IMR-90 (cell line): ENCODE results near the gene KCTD10. TPM values are rescaled to one million over a fixed set of nuclear protein-coding genes. Genes with fewer than 3 reads are reported as not detected.
"Not testable (repeated sequence)": the region's sequence is repeated elsewhere in the genome, so short reads cannot be mapped to it uniquely, and the experiment has no call there.

Experiments used
- ATAC-seq: fragments of 200-7000 bp; cut with Tn5 transposase; 2 replicates; pipeline ENCODE4 v1.9.1; 2020; ENCODE audit warnings: low read depth, mild to moderate bottlenecking, moderate library complexity
- BruUV-seq: library from RNA; stranded (reverse); fragments of 400-500 nt; replicated peaks from 2 replicates; lab custom pipeline; 2021; lab: Mats Ljungman, UMichigan
- CTCF ChIA-PET: fragments of 300-600 bp; formaldehyde crosslinking; extraction: SDS; loops from one replicate; lab custom pipeline; 2021; ENCODE audit warnings: antibody characterized with exemption; lab: Yijun Ruan, JAX
- POLR2A ChIA-PET: fragments of 300-600 bp; sonication (Branson Sonifier 250); formaldehyde crosslinking; loops from one replicate; lab custom pipeline; 2022; ENCODE audit warnings: antibody characterized with exemption; ENCODE audit not compliant: unreplicated experiment; lab: Charles Lee
- DNase-seq: peaks from one replicate; pipeline ENCODE4 v3.0.0; 2013
- H2AFZ ChIP-seq: replicated peaks from 2 replicates; pipeline ENCODE3; 2013; ENCODE audit warnings: low read length, mild to moderate bottlenecking; ENCODE audit not compliant: poor library complexity
- H2AK5ac ChIP-seq: 2 replicates; pipeline ENCODE4 v1.6.1; 2013; ENCODE audit warnings: low read depth, low read length, inconsistent platforms
- H2AK9ac ChIP-seq: replicated peaks from 2 replicates; pipeline ENCODE3; 2013; ENCODE audit warnings: mild to moderate bottlenecking, low read depth, low read length, moderate library complexity; ENCODE audit not compliant: poor library complexity
- H2BK120ac ChIP-seq: 2 replicates; pipeline ENCODE4 v1.6.1; 2013; ENCODE audit warnings: low read depth, low read length, inconsistent platforms
- H2BK15ac ChIP-seq: 3 replicates; pipeline ENCODE4 v1.6.1; 2013; ENCODE audit warnings: low read depth, low read length, inconsistent platforms
- H2BK20ac ChIP-seq: 2 replicates; pipeline ENCODE4 v1.6.1; 2013; ENCODE audit warnings: low read depth, mild to moderate bottlenecking, inconsistent platforms, low read length, moderate library complexity
- H2BK5ac ChIP-seq: 2 replicates; pipeline ENCODE4 v1.6.1; 2013; ENCODE audit warnings: mild to moderate bottlenecking, low read depth, low read length, inconsistent platforms; ENCODE audit not compliant: poor library complexity, severe bottlenecking
- H3K14ac ChIP-seq: replicated peaks from 2 replicates; pipeline ENCODE4 v1.6.1; 2013; ENCODE audit warnings: low read depth, low read length, inconsistent platforms
- H3K18ac ChIP-seq: 2 replicates; pipeline ENCODE4 v1.6.1; 2013; ENCODE audit warnings: low read depth, low read length, control low read depth
- H3K23ac ChIP-seq: 2 replicates; pipeline ENCODE4 v1.6.1; 2013; ENCODE audit warnings: low read depth, low read length, inconsistent platforms
- H3K27ac ChIP-seq: 2 replicates; pipeline ENCODE4 v1.5.1; 2013; ENCODE audit warnings: mild to moderate bottlenecking, control low read depth, low read length; ENCODE audit not compliant: insufficient read depth
- H3K27me3 ChIP-seq: 2 replicates; pipeline ENCODE4 v1.6.1; 2013; ENCODE audit warnings: low read length; ENCODE audit not compliant: control insufficient read depth, insufficient read depth
- H3K36me3 ChIP-seq: 2 replicates; pipeline ENCODE4 v1.6.1; 2013; ENCODE audit warnings: low read length, mixed read lengths; ENCODE audit not compliant: control insufficient read depth, insufficient read depth
- H3K4ac ChIP-seq: 2 replicates; pipeline ENCODE4 v1.6.1; 2013; ENCODE audit warnings: low read depth, low read length, inconsistent platforms
- H3K4me1 ChIP-seq: 2 replicates; pipeline ENCODE4 v1.6.1; 2013; ENCODE audit warnings: low read length, mixed read lengths; ENCODE audit not compliant: control insufficient read depth, insufficient read depth
- H3K4me2 ChIP-seq: 2 replicates; pipeline ENCODE4 v1.6.1; 2013; ENCODE audit warnings: low read depth, mild to moderate bottlenecking, control low read depth, low read length, moderate library complexity
- H3K4me3 ChIP-seq: 2 replicates; pipeline ENCODE4 v1.5.1; 2013; ENCODE audit warnings: low read depth, mild to moderate bottlenecking, control low read depth, low read length, moderate library complexity; ENCODE audit not compliant: insufficient read depth
- H3K56ac ChIP-seq: 2 replicates; pipeline ENCODE4 v1.6.1; 2013; ENCODE audit warnings: low read length, inconsistent platforms; ENCODE audit not compliant: insufficient read depth; ENCODE audit errors: extremely low read depth
- H3K79me1 ChIP-seq, 2 experiments: 2 replicates each; pipeline ENCODE4 v1.6.1; 2013; ENCODE audit warnings: low read length in 2 of 2, inconsistent platforms in 1 of 2, low read depth in 1 of 2
- H3K9ac ChIP-seq: 2 replicates; pipeline ENCODE4 v1.6.1; 2013; ENCODE audit warnings: low read depth, low read length, control low read depth
- H3K9me1 ChIP-seq: 2 replicates; pipeline ENCODE4 v1.6.1; 2013; ENCODE audit warnings: low read length, inconsistent platforms; ENCODE audit not compliant: insufficient read depth
- H3K9me3 ChIP-seq: 2 replicates; pipeline ENCODE4 v1.6.1; 2013; ENCODE audit warnings: low read length; ENCODE audit not compliant: control insufficient read depth, insufficient read depth
- H4K20me1 ChIP-seq: 2 replicates; pipeline ENCODE4 v1.6.1; 2013; ENCODE audit warnings: low read length, inconsistent platforms; ENCODE audit not compliant: insufficient read depth
- H4K5ac ChIP-seq: 2 replicates; pipeline ENCODE4 v1.6.1; 2013; ENCODE audit warnings: mild to moderate bottlenecking, low read depth, low read length, control low read depth
- H4K8ac ChIP-seq, 2 experiments: 2 replicates each; pipeline ENCODE4 v1.6.1; 2013; ENCODE audit warnings: low read depth in 2 of 2, low read length in 2 of 2, control low read depth in 1 of 2, inconsistent platforms in 1 of 2
- H4K91ac ChIP-seq: 2 replicates; pipeline ENCODE4 v1.6.1; 2013; ENCODE audit warnings: low read depth, low read length, inconsistent platforms; ENCODE audit not compliant: insufficient read depth
- WGBS, 2 experiments: methylation state at CpG; one replicate each; pipeline versions ENCODE4 v1.1.5 to v1.1.7; 2013; ENCODE audit warnings: missing lambda C conversion rate in 2 of 2; ENCODE audit not compliant: insufficient read length in 1 of 2; ENCODE audit errors: extremely low coverage in 2 of 2; 5-methylcytosine and 5-hydroxymethylcytosine counted together
- dilution Hi-C: fragments of 300-500 bp; cut with HindIII; formaldehyde crosslinking; loops from one replicate; pipeline ENCODE4 v1.14.3; 2018; ENCODE audit warnings: low sequenced_read_pairs; ENCODE audit not compliant: unreplicated experiment
- in situ Hi-C: fragments of 300-500 bp; cut with MboI; formaldehyde crosslinking; loops from 3 replicates; pipeline ENCODE4 v1.14.3; 2019; ENCODE audit warnings: low sequenced_read_pairs, inconsistent platforms, mixed read lengths
- intact Hi-C: fragments of 100-400 bp; cut with micrococcal nuclease; formaldehyde crosslinking; loops from 2 replicates; pipeline ENCODE4 v1.10.0; 2022
- polyA plus RNA-seq, 3 experiments: library from polyadenylated mRNA; depleted of rRNA; stranded (reverse); fragments of >200 nt; gene quantifications; 2 replicates each; pipeline ENCODE4 v1.2.3, GENCODE V29; 2012; ENCODE audit warnings: low replicate concordance in 1 of 3
- total RNA-seq: library from RNA; depleted of rRNA; stranded (reverse); fragments of >200 nt; gene quantifications from 2 replicates; pipeline ENCODE4 v1.2.3, GENCODE V29; 2012

The KCTD10 gene
- total and polyA plus RNA-seq, 2 of the 4 experiments (the other 2 are of a cell fraction), result 72.1 to 88.4 TPM

DNA sequence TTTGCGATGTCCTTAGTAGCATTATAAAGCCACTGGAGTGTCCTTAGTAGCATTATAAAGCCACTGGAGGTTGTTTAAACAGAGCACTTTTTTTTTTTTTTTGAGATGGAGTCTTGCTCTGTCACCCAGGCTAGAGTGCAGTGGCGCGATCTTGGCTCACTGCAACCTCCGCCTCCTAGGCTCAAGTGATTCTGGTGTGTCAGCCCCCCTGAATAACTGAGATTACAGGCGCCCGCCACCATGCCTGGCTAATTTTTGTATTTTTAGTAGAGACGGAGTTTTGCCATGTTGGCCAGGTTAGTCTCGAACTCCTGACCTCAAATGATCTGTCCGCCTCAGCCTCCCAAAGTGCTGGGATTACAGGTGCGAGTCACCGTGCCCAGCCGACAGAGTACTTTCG is 37.1 kb downstream of the KCTD10 start:
- BruUV-seq, H3K23ac ChIP-seq, H3K56ac ChIP-seq, H3K14ac ChIP-seq, H2BK15ac ChIP-seq, H3K18ac ChIP-seq, H3K4me1 ChIP-seq, H2BK20ac ChIP-seq, H4K20me1 ChIP-seq, intact Hi-C loops, H3K36me3 ChIP-seq, in situ Hi-C loops, H3K4me2 ChIP-seq, H2AK5ac ChIP-seq, H2AFZ ChIP-seq, H2AK9ac ChIP-seq, H3K4ac ChIP-seq, H2BK120ac ChIP-seq, H2BK5ac ChIP-seq, H4K8ac ChIP-seq, H3K9me3 ChIP-seq, H3K27ac ChIP-seq, DNase-seq, H4K5ac ChIP-seq, H3K27me3 ChIP-seq, H4K91ac ChIP-seq, H3K4me3 ChIP-seq, dilution Hi-C loops, ATAC-seq, H3K9ac ChIP-seq: not testable (repeated sequence)
- POLR2A ChIA-PET, result interaction anchor here (1.0 kb wide), 1 partner anchor 24 kb away, joined by 3 read pairs; no protein-coding TSS in a partner anchor
- peaks cover 4 to 15% of the 10 kb centered on the region in 2 experiments; a peak in 3 of 4 replicates for H3K79me1 ChIP-seq
- 94% methylated on average over 9 of the region's 13 CpGs; no CpG with 5 or more reads in 1 of the 2 experiments for WGBS, 2 experiments
- CTCF ChIA-PET, result interaction anchor here (0.6 to 1.0 kb wide), 2 partner anchors 12 to 36 kb away, joined by 5 to 6 read pairs; no protein-coding TSS in a partner anchor
- H3K9me1 ChIP-seq, result peaks cover 10% of the 10 kb centered on the region
